ENCODE data around the gene SLC49A3.
A peak's percentile ranks its signal among the peaks of the same experiment; 100 is the strongest.

- TF ChIP-seq, protein P1, sequence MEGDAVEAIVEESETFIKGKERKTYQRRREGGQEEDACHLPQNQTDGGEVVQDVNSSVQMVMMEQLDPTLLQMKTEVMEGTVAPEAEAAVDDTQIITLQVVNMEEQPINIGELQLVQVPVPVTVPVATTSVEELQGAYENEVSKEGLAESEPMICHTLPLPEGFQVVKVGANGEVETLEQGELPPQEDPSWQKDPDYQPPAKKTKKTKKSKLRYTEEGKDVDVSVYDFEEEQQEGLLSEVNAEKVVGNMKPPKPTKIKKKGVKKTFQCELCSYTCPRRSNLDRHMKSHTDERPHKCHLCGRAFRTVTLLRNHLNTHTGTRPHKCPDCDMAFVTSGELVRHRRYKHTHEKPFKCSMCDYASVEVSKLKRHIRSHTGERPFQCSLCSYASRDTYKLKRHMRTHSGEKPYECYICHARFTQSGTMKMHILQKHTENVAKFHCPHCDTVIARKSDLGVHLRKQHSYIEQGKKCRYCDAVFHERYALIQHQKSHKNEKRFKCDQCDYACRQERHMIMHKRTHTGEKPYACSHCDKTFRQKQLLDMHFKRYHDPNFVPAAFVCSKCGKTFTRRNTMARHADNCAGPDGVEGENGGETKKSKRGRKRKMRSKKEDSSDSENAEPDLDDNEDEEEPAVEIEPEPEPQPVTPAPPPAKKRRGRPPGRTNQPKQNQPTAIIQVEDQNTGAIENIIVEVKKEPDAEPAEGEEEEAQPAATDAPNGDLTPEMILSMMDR (IDR thresholded peaks at IDR 0.05; ENCODE audit: poor library complexity), result peak; percentile 61
- no peak for TF ChIP-seq EZH2 (IDR thresholded peaks at IDR 0.05; ENCODE audit: borderline replicate concordance)
Measured at GRCh38 chr4:683982-684622, 4.8 kb downstream of the SLC49A3 start.
